WTC11 (cell line): ENCODE data around the gene NOM1. TPM values are rescaled to one million over a fixed set of nuclear protein-coding genes. Genes with fewer than 3 reads are reported as not detected.
A peak's percentile ranks its signal among the peaks of the same experiment; 100 is the strongest.

ENCODE experiments used
- ATAC-seq: fragments of 200-7000 bp; cut with Tn5 transposase; 2 replicates; pipeline ENCODE4 v1.10.0; 2021; ENCODE audit warnings: mild to moderate bottlenecking, moderate library complexity
- CTCF ChIA-PET: fragments of 300-600 bp; sonication (Branson Sonifier 250); formaldehyde crosslinking; loops from one replicate; lab custom pipeline; 2021; ENCODE audit warnings: antibody characterized with exemption; lab: Charles Lee
- POLR2A ChIA-PET: fragments of 350-600 bp; sonication (Branson Sonifier 250); formaldehyde crosslinking; loops from one replicate; lab custom pipeline; 2021; ENCODE audit warnings: antibody characterized with exemption; lab: Charles Lee
- DNase-seq: peaks from one replicate; pipeline ENCODE4 v3.0.0; 2021; ENCODE audit warnings: low spot score
- H3K27ac Mint-ChIP-seq: 2 replicates; pipeline ENCODE4 v1.8.0; 2021; ENCODE audit warnings: mixed read lengths
- H3K27me3 Mint-ChIP-seq: 2 replicates; pipeline ENCODE4 v1.8.0; 2021; ENCODE audit warnings: low read depth, mild to moderate bottlenecking, moderate library complexity, mixed read lengths
- H3K36me3 Mint-ChIP-seq: 2 replicates; pipeline ENCODE4 v1.8.0; 2021; ENCODE audit warnings: mixed read lengths
- H3K4me1 Mint-ChIP-seq: 2 replicates; pipeline ENCODE4 v1.8.0; 2022; ENCODE audit warnings: mixed read lengths
- H3K4me3 Mint-ChIP-seq: 2 replicates; pipeline ENCODE4 v1.8.0; 2021; ENCODE audit warnings: mild to moderate bottlenecking, moderate library complexity, mixed read lengths
- H3K9me3 Mint-ChIP-seq: 2 replicates; pipeline ENCODE4 v1.8.0; 2021; ENCODE audit warnings: mixed read lengths
- ATF1 ChIP-seq: sonication (generic); formaldehyde crosslinking; IDR thresholded peaks from 2 replicates; pipeline ENCODE4 v1.8.1; 2023; ENCODE audit warnings: mild to moderate bottlenecking, moderate library complexity, missing genetic modification reagents
- ESRRA ChIP-seq: sonication (generic); formaldehyde crosslinking; IDR thresholded peaks from 2 replicates; pipeline ENCODE4 v1.8.1; 2022; ENCODE audit warnings: mild to moderate bottlenecking, missing genetic modification reagents, borderline replicate concordance
- FOXK1 ChIP-seq: sonication (generic); formaldehyde crosslinking; IDR thresholded peaks from 2 replicates; pipeline ENCODE4 v1.8.0; 2022; ENCODE audit warnings: mild to moderate bottlenecking, moderate library complexity, missing genetic modification reagents
- GRHL2 ChIP-seq: fragments of 250-450 bp; sonication (Bioruptor Pico); IDR thresholded peaks from 2 replicates; pipeline ENCODE4 v1.8.0; 2022; ENCODE audit warnings: mild to moderate bottlenecking, moderate library complexity; ENCODE audit not compliant: insufficient replicate concordance, severe bottlenecking
- GTF2I ChIP-seq: fragments of 250-450 bp; sonication (Bioruptor Pico); conservative IDR thresholded peaks from 2 replicates; pipeline ENCODE4 v1.4.0; 2021; ENCODE audit warnings: mild to moderate bottlenecking
- JAZF1 ChIP-seq: fragments of 250-450 bp; sonication (Bioruptor Pico); IDR thresholded peaks from 2 replicates; pipeline ENCODE4 v1.9.0; 2021; ENCODE audit warnings: moderate library complexity, mild to moderate bottlenecking, inconsistent platforms
- KAT7 ChIP-seq: sonication (generic); formaldehyde crosslinking; IDR thresholded peaks from 2 replicates; pipeline ENCODE4 v1.8.1; 2023; ENCODE audit warnings: missing genetic modification reagents, mild to moderate bottlenecking, borderline replicate concordance
- NFE2L1 ChIP-seq: sonication (generic); formaldehyde crosslinking; IDR thresholded peaks from 2 replicates; pipeline ENCODE4 v1.8.1; 2023; ENCODE audit warnings: missing genetic modification reagents
- ZNF423 ChIP-seq: fragments of 250-450 bp; sonication (Bioruptor Pico); IDR thresholded peaks from 2 replicates; pipeline ENCODE4 v2.1.2; 2022; ENCODE audit warnings: mild to moderate bottlenecking, moderate library complexity
- total RNA-seq: library from RNA; stranded (reverse); gene quantifications from 3 replicates; pipeline ENCODE4 v1.2.3, GENCODE V29; 2021
- TF ChIP-seq, protein P1 (sequence below): fragments of 250-450 bp; sonication (Bioruptor Pico); IDR thresholded peaks from 2 replicates; pipeline ENCODE4 v1.9.0; 2021; ENCODE audit warnings: mild to moderate bottlenecking, borderline replicate concordance
- TF ChIP-seq, protein P2 (sequence below): sonication (generic); formaldehyde crosslinking; IDR thresholded peaks from 2 replicates; pipeline ENCODE4 v1.8.0; 2023; ENCODE audit warnings: missing genetic modification reagents, mild to moderate bottlenecking, borderline replicate concordance
- TF ChIP-seq, protein P3 (sequence below): sonication (generic); formaldehyde crosslinking; IDR thresholded peaks from 2 replicates; pipeline ENCODE4 v1.8.0; 2022; ENCODE audit warnings: mild to moderate bottlenecking, missing genetic modification reagents
- TF ChIP-seq, protein P4 (sequence below): fragments of 200-600 bp; IDR thresholded peaks from 2 replicates; pipeline ENCODE4 v1.8.0; 2022; ENCODE audit warnings: antibody characterized with exemption
- TF ChIP-seq, protein P5 (sequence below): sonication (generic); formaldehyde crosslinking; IDR thresholded peaks from 2 replicates; pipeline ENCODE4 v1.8.1; 2023; ENCODE audit warnings: mild to moderate bottlenecking, missing genetic modification reagents
- TF ChIP-seq, protein P6 (sequence below): sonication (generic); formaldehyde crosslinking; IDR thresholded peaks from 2 replicates; pipeline ENCODE4 v1.8.1; 2023; ENCODE audit warnings: mild to moderate bottlenecking, missing genetic modification reagents, moderate library complexity
- TF ChIP-seq, protein P7 (sequence below): sonication (generic); formaldehyde crosslinking; IDR thresholded peaks from 2 replicates; pipeline ENCODE4 v1.8.1; 2022; ENCODE audit warnings: low read depth, mild to moderate bottlenecking, moderate library complexity, missing genetic modification reagents, borderline replicate concordance

NOM1 gene
- total RNA-seq, 1 experiment from 2014 or later, result 38.5 TPM

GRCh38 chr7:157003445-157003755 is 53.9 kb downstream of the NOM1 start:
- Mint-ChIP-seq H3K4me3 (peak overlapping the region; percentile 49), H3K27me3 (peaks cover 99% of the 10 kb centered on the region), H3K36me3 (no peaks in the 10 kb centered on the region), H3K27ac (no peak overlapping the region), H3K9me3 (no peaks in the 10 kb centered on the region), H3K4me1 (peaks cover 45% of the 10 kb centered on the region)
- ChIA-PET POLR2A (interaction anchor here (0.5 kb wide), 1 partner anchor 126 kb away, joined by 4 read pairs; no protein-coding TSS in a partner anchor), CTCF (interaction anchor here (0.7 to 1.9 kb wide), 3 partner anchors 16 to 54 kb away, joined by 4 to 5 read pairs (median 5); partner anchors contain the start of gene NOM1)
- no peak for TF ChIP-seq ATF1 (CRISPR knock-in tag)
- TF ChIP-seq NFE2L1 (CRISPR knock-in tag), result no peak
- peak; percentile 4 for ATAC-seq
- DNase-seq, result no peak

GRCh38 chr7:157003756-157004520 is 54.4 kb downstream of the NOM1 start:
- Mint-ChIP-seq H3K4me1 (peaks cover 47% of the 10 kb centered on the region), H3K36me3 (no peaks in the 10 kb centered on the region), H3K9me3 (no peaks in the 10 kb centered on the region), H3K27me3 (peaks cover 99% of the 10 kb centered on the region), H3K27ac (no peak overlapping the region), H3K4me3 (peak overlapping the region; percentile 49)
- ATAC-seq, result peak; percentile 33
- DNase-seq, result peak; percentile 72
- POLR2A ChIA-PET, result interaction anchor here (0.5 kb wide), 1 partner anchor 126 kb away, joined by 4 read pairs; no protein-coding TSS in a partner anchor
- CTCF ChIA-PET, result interaction anchor here (0.7 to 1.9 kb wide), 4 partner anchors 16 to 54 kb away, joined by 3 to 5 read pairs (median 4); partner anchors contain the start of gene NOM1
- TF ChIP-seq, protein P1, sequence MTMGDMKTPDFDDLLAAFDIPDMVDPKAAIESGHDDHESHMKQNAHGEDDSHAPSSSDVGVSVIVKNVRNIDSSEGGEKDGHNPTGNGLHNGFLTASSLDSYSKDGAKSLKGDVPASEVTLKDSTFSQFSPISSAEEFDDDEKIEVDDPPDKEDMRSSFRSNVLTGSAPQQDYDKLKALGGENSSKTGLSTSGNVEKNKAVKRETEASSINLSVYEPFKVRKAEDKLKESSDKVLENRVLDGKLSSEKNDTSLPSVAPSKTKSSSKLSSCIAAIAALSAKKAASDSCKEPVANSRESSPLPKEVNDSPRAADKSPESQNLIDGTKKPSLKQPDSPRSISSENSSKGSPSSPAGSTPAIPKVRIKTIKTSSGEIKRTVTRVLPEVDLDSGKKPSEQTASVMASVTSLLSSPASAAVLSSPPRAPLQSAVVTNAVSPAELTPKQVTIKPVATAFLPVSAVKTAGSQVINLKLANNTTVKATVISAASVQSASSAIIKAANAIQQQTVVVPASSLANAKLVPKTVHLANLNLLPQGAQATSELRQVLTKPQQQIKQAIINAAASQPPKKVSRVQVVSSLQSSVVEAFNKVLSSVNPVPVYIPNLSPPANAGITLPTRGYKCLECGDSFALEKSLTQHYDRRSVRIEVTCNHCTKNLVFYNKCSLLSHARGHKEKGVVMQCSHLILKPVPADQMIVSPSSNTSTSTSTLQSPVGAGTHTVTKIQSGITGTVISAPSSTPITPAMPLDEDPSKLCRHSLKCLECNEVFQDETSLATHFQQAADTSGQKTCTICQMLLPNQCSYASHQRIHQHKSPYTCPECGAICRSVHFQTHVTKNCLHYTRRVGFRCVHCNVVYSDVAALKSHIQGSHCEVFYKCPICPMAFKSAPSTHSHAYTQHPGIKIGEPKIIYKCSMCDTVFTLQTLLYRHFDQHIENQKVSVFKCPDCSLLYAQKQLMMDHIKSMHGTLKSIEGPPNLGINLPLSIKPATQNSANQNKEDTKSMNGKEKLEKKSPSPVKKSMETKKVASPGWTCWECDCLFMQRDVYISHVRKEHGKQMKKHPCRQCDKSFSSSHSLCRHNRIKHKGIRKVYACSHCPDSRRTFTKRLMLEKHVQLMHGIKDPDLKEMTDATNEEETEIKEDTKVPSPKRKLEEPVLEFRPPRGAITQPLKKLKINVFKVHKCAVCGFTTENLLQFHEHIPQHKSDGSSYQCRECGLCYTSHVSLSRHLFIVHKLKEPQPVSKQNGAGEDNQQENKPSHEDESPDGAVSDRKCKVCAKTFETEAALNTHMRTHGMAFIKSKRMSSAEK (CRISPR knock-in tag), result no peak
- TF ChIP-seq ESRRA (CRISPR knock-in tag) (peak; percentile 64; the same call in 1 of the 2 replicates), GTF2I (CRISPR knock-in tag) (no peak), GRHL2 (CRISPR knock-in tag) (no peak), KAT7 (CRISPR knock-in tag) (0 out of 2 replicates have a peak, but pooled peaks have one; percentile 37), ZNF423 (CRISPR knock-in tag) (no peak), FOXK1 (CRISPR knock-in tag) (0 out of 2 replicates have a peak, but pooled peaks have one; percentile 13), JAZF1 (CRISPR knock-in tag) (no peak)
- TF ChIP-seq, protein P2, sequence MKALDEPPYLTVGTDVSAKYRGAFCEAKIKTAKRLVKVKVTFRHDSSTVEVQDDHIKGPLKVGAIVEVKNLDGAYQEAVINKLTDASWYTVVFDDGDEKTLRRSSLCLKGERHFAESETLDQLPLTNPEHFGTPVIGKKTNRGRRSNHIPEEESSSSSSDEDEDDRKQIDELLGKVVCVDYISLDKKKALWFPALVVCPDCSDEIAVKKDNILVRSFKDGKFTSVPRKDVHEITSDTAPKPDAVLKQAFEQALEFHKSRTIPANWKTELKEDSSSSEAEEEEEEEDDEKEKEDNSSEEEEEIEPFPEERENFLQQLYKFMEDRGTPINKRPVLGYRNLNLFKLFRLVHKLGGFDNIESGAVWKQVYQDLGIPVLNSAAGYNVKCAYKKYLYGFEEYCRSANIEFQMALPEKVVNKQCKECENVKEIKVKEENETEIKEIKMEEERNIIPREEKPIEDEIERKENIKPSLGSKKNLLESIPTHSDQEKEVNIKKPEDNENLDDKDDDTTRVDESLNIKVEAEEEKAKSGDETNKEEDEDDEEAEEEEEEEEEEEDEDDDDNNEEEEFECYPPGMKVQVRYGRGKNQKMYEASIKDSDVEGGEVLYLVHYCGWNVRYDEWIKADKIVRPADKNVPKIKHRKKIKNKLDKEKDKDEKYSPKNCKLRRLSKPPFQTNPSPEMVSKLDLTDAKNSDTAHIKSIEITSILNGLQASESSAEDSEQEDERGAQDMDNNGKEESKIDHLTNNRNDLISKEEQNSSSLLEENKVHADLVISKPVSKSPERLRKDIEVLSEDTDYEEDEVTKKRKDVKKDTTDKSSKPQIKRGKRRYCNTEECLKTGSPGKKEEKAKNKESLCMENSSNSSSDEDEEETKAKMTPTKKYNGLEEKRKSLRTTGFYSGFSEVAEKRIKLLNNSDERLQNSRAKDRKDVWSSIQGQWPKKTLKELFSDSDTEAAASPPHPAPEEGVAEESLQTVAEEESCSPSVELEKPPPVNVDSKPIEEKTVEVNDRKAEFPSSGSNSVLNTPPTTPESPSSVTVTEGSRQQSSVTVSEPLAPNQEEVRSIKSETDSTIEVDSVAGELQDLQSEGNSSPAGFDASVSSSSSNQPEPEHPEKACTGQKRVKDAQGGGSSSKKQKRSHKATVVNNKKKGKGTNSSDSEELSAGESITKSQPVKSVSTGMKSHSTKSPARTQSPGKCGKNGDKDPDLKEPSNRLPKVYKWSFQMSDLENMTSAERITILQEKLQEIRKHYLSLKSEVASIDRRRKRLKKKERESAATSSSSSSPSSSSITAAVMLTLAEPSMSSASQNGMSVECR, result 0 out of 2 replicates have a peak, but pooled peaks have one; percentile 20
- TF ChIP-seq, protein P3, sequence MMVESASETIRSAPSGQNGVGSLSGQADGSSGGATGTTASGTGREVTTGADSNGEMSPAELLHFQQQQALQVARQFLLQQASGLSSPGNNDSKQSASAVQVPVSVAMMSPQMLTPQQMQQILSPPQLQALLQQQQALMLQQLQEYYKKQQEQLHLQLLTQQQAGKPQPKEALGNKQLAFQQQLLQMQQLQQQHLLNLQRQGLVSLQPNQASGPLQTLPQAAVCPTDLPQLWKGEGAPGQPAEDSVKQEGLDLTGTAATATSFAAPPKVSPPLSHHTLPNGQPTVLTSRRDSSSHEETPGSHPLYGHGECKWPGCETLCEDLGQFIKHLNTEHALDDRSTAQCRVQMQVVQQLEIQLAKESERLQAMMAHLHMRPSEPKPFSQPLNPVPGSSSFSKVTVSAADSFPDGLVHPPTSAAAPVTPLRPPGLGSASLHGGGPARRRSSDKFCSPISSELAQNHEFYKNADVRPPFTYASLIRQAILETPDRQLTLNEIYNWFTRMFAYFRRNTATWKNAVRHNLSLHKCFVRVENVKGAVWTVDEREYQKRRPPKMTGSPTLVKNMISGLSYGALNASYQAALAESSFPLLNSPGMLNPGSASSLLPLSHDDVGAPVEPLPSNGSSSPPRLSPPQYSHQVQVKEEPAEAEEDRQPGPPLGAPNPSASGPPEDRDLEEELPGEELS (CRISPR knock-in tag), result peak; percentile 58; the same call in 1 of the 2 replicates
- TF ChIP-seq, protein P4, sequence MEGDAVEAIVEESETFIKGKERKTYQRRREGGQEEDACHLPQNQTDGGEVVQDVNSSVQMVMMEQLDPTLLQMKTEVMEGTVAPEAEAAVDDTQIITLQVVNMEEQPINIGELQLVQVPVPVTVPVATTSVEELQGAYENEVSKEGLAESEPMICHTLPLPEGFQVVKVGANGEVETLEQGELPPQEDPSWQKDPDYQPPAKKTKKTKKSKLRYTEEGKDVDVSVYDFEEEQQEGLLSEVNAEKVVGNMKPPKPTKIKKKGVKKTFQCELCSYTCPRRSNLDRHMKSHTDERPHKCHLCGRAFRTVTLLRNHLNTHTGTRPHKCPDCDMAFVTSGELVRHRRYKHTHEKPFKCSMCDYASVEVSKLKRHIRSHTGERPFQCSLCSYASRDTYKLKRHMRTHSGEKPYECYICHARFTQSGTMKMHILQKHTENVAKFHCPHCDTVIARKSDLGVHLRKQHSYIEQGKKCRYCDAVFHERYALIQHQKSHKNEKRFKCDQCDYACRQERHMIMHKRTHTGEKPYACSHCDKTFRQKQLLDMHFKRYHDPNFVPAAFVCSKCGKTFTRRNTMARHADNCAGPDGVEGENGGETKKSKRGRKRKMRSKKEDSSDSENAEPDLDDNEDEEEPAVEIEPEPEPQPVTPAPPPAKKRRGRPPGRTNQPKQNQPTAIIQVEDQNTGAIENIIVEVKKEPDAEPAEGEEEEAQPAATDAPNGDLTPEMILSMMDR, result no peak
- TF ChIP-seq, protein P5, sequence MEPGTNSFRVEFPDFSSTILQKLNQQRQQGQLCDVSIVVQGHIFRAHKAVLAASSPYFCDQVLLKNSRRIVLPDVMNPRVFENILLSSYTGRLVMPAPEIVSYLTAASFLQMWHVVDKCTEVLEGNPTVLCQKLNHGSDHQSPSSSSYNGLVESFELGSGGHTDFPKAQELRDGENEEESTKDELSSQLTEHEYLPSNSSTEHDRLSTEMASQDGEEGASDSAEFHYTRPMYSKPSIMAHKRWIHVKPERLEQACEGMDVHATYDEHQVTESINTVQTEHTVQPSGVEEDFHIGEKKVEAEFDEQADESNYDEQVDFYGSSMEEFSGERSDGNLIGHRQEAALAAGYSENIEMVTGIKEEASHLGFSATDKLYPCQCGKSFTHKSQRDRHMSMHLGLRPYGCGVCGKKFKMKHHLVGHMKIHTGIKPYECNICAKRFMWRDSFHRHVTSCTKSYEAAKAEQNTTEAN (CRISPR knock-in tag), result no peak
- TF ChIP-seq, protein P6, sequence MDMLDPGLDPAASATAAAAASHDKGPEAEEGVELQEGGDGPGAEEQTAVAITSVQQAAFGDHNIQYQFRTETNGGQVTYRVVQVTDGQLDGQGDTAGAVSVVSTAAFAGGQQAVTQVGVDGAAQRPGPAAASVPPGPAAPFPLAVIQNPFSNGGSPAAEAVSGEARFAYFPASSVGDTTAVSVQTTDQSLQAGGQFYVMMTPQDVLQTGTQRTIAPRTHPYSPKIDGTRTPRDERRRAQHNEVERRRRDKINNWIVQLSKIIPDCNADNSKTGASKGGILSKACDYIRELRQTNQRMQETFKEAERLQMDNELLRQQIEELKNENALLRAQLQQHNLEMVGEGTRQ (CRISPR knock-in tag), result peak; percentile 36; the same call in 1 of the 2 replicates
- TF ChIP-seq, protein P7, sequence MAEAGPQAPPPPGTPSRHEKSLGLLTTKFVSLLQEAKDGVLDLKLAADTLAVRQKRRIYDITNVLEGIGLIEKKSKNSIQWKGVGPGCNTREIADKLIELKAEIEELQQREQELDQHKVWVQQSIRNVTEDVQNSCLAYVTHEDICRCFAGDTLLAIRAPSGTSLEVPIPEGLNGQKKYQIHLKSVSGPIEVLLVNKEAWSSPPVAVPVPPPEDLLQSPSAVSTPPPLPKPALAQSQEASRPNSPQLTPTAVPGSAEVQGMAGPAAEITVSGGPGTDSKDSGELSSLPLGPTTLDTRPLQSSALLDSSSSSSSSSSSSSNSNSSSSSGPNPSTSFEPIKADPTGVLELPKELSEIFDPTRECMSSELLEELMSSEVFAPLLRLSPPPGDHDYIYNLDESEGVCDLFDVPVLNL (CRISPR knock-in tag), result 0 out of 2 replicates have a peak, but pooled peaks have one; percentile 35
